Mucosa of rectum (tissue), 2 donors: Measurements from ENCODE around the gene BEND5.

Source experiments
- H3K27ac ChIP-seq, 2 donors: one replicate each; pipeline ENCODE4 v1.7.0; 2013; ENCODE audit warnings: inconsistent platforms in 2 of 2, low read depth in 2 of 2, low read length in 2 of 2
- H3K27me3 ChIP-seq, 2 donors: one replicate each; pipeline ENCODE4 v1.7.0; 2013; ENCODE audit warnings: low read length in 2 of 2; ENCODE audit not compliant: control insufficient read depth in 2 of 2, insufficient read depth in 2 of 2
- H3K36me3 ChIP-seq, 2 donors: one replicate each; pipeline ENCODE4 v1.7.0; 2013; ENCODE audit warnings: low read length in 2 of 2; ENCODE audit not compliant: control insufficient read depth in 2 of 2, insufficient read depth in 2 of 2
- H3K4me1 ChIP-seq, 2 donors: one replicate each; pipeline ENCODE4 v1.7.0; 2013; ENCODE audit warnings: low read length in 2 of 2, mild to moderate bottlenecking in 1 of 2; ENCODE audit not compliant: control insufficient read depth in 2 of 2, insufficient read depth in 2 of 2
- H3K4me3 ChIP-seq, 2 donors: one replicate each; pipeline ENCODE4 v1.7.0; 2013; ENCODE audit warnings: low read length in 2 of 2
- H3K9ac ChIP-seq, 2 donors: one replicate each; pipeline ENCODE4 v1.7.0; 2013; ENCODE audit warnings: low read length in 2 of 2, low read depth in 1 of 2, mild to moderate bottlenecking in 1 of 2
- H3K9me3 ChIP-seq, 2 donors: one replicate each; pipeline ENCODE4 v1.7.0; 2013; ENCODE audit warnings: low read length in 2 of 2; ENCODE audit not compliant: control insufficient read depth in 2 of 2
- donor health status: healthy.
- donor health status: Normal muscosa, but diverticular disease.

The BEND5 gene

GRCh38 chr1:48776393-48777218, at the start of gene BEND5:
BEND5 (minus strand) TSS chr1:48776891; CDS start chr1:48776831, 60 bp downstream.
- H3K27me3 ChIP-seq, result peaks cover 0 to 5% of the 10 kb centered on the region in 2 donors
- peak within 1 kb of the TSS in 1 of 2 donors; percentile 16 for H3K27ac ChIP-seq
- H3K4me3 ChIP-seq, result peak within 1 kb of the TSS; percentile 60 to 79
- H3K9me3 ChIP-seq, result no peaks in the 10 kb centered on the region
- no peaks in the 10 kb centered on the region for H3K36me3 ChIP-seq
- peak within 1 kb of the TSS; percentile 2 to 41 for H3K9ac ChIP-seq
- H3K4me1 ChIP-seq, result peaks cover 4 to 7% of the 10 kb centered on the region in 2 donors

- H3K4me3 ChIP-seq, result no peak overlapping the region
- H3K36me3 ChIP-seq, result no peaks in the 10 kb centered on the region
- H3K4me1 ChIP-seq, result no peaks in the 10 kb centered on the region
- no peak overlapping the region for H3K9ac ChIP-seq
- H3K9me3 ChIP-seq, result no peaks in the 10 kb centered on the region
- H3K27ac ChIP-seq, result no peak overlapping the region
- no peaks in the 10 kb centered on the region for H3K27me3 ChIP-seq
These were observed 46.5 kb upstream of the BEND5 start for GRCh38 chr1:48823168-48823567.

GRCh38 chr1:48820491-48820890, 43.8 kb upstream of the BEND5 start:
- Histone ChIP-seq H3K4me1 (no peaks in the 10 kb centered on the region), H3K9me3 (no peaks in the 10 kb centered on the region), H3K27me3 (no peaks in the 10 kb centered on the region), H3K36me3 (no peaks in the 10 kb centered on the region), H3K4me3 (no peak overlapping the region), H3K9ac (no peak overlapping the region), H3K27ac (no peak overlapping the region)

- Histone ChIP-seq H3K4me1 (no peaks in the 10 kb centered on the region), H3K27ac (no peak overlapping the region)
These were observed 40.9 kb upstream of the BEND5 start for GRCh38 chr1:48817505-48818114.

GRCh38 chr1:48810740-48811139, 34.0 kb upstream of the BEND5 start:
- Histone ChIP-seq H3K4me3 (no peak overlapping the region), H3K9me3 (no peaks in the 10 kb centered on the region), H3K27ac (no peak overlapping the region), H3K9ac (no peak overlapping the region), H3K27me3 (no peaks in the 10 kb centered on the region), H3K4me1 (no peaks in the 10 kb centered on the region), H3K36me3 (no peaks in the 10 kb centered on the region)

More at GRCh38 chr1:48817505-48818114, 40.9 kb upstream of the BEND5 start:
- Histone ChIP-seq H3K4me3 (no peak overlapping the region), H3K9ac (no peak overlapping the region), H3K27me3 (no peaks in the 10 kb centered on the region), H3K36me3 (no peaks in the 10 kb centered on the region), H3K9me3 (no peaks in the 10 kb centered on the region)

- Histone ChIP-seq H3K27me3 (no peaks in the 10 kb centered on the region), H3K36me3 (no peaks in the 10 kb centered on the region), H3K4me1 (no peaks in the 10 kb centered on the region), H3K4me3 (no peak overlapping the region), H3K27ac (no peak overlapping the region), H3K9ac (no peak overlapping the region), H3K9me3 (no peaks in the 10 kb centered on the region)
These were observed 31.8 kb upstream of the BEND5 start for GRCh38 chr1:48808496-48808895.

- H3K9ac ChIP-seq, result no peak overlapping the region
- no peak overlapping the region for H3K27ac ChIP-seq
- H3K27me3 ChIP-seq, result no peaks in the 10 kb centered on the region
- H3K9me3 ChIP-seq, result no peaks in the 10 kb centered on the region
- no peaks in the 10 kb centered on the region for H3K36me3 ChIP-seq
- no peaks in the 10 kb centered on the region for H3K4me1 ChIP-seq
- H3K4me3 ChIP-seq, result no peak overlapping the region
These were observed 31.0 kb upstream of the BEND5 start for GRCh38 chr1:48807554-48808260.

- H3K27me3 ChIP-seq, result no peaks in the 10 kb centered on the region
- H3K36me3 ChIP-seq, result no peaks in the 10 kb centered on the region
- H3K27ac ChIP-seq, result no peak overlapping the region
- H3K4me1 ChIP-seq, result no peaks in the 10 kb centered on the region
- H3K9me3 ChIP-seq, result no peaks in the 10 kb centered on the region
- H3K4me3 ChIP-seq, result no peak overlapping the region
- H3K9ac ChIP-seq, result no peak overlapping the region
These were observed 26.8 kb upstream of the BEND5 start for GRCh38 chr1:48803474-48803873.

- Histone ChIP-seq H3K9ac (no peak overlapping the region), H3K36me3 (no peaks in the 10 kb centered on the region), H3K4me3 (no peak overlapping the region), H3K9me3 (no peaks in the 10 kb centered on the region), H3K4me1 (no peaks in the 10 kb centered on the region), H3K27me3 (no peaks in the 10 kb centered on the region), H3K27ac (no peak overlapping the region)
These were observed 18.1 kb upstream of the BEND5 start for GRCh38 chr1:48794816-48795215.

GRCh38 chr1:48793863-48794262, 17.2 kb upstream of the BEND5 start:
- Histone ChIP-seq H3K9ac (no peak overlapping the region), H3K27me3 (no peaks in the 10 kb centered on the region), H3K4me1 (no peaks in the 10 kb centered on the region), H3K4me3 (no peak overlapping the region), H3K9me3 (no peaks in the 10 kb centered on the region), H3K36me3 (no peaks in the 10 kb centered on the region), H3K27ac (no peak overlapping the region)
